Endothelial cell of umbilical vein (primary cell): ENCODE data around the gene DDOST. TPM values are rescaled to one million over a fixed set of nuclear protein-coding genes. Genes with fewer than 3 reads are reported as not detected.

ENCODE experiments used
- BruUV-seq: library from RNA; stranded (reverse); fragments of 400-500 nt; replicated peaks from 2 replicates; lab custom pipeline; 2021; lab: Mats Ljungman, UMichigan
- CTCF ChIA-PET: fragments of 300-600, 350-600 bp; sonication (Branson Sonifier 250); formaldehyde crosslinking; loops from one replicate; lab custom pipeline; 2021; ENCODE audit warnings: antibody characterized with exemption, inconsistent platforms; lab: Charles Lee
- POLR2A ChIA-PET: fragments of 300-600, 350-600 bp; sonication (Branson Sonifier 250); formaldehyde crosslinking; loops from one replicate; lab custom pipeline; 2021; ENCODE audit warnings: antibody characterized with exemption, inconsistent platforms; lab: Charles Lee
- DNase-seq: peaks from one replicate; pipeline ENCODE4 v3.0.0-alpha.2; 2011; ENCODE audit warnings: low read depth, low spot score
- FAIRE-seq: peaks from 2 replicates; lab custom pipeline; 2011; peaks lifted over from hg19 to GRCh38; lab: Jason Lieb, UNC
- H2AFZ ChIP-seq: 2 replicates; pipeline ENCODE4 v1.6.0; 2012; ENCODE audit warnings: low read depth, low read length, control low read depth, inconsistent platforms
- H3K27ac ChIP-seq: 2 replicates; pipeline ENCODE4 v1.5.1; 2011; ENCODE audit warnings: low read depth, mild to moderate bottlenecking, control low read depth, low read length, moderate library complexity; ENCODE audit not compliant: insufficient read depth
- H3K27me3 ChIP-seq, 2 experiments: 2 replicates each; pipeline versions ENCODE4 v1.6.0 to v1.6.1; 2011; ENCODE audit warnings: low read length in 2 of 2, mixed read lengths in 1 of 2; ENCODE audit not compliant: control insufficient read depth in 2 of 2, insufficient read depth in 2 of 2
- H3K36me3 ChIP-seq, 2 experiments: 2 replicates in 1 of 2; 3 replicates in 1 of 2; pipeline ENCODE4 v1.5.1; 2011; ENCODE audit warnings: low read length in 2 of 2, mild to moderate bottlenecking in 1 of 2, moderate library complexity in 1 of 2; ENCODE audit not compliant: control insufficient read depth in 2 of 2, insufficient read depth in 2 of 2; ENCODE audit errors: extremely low read depth in 1 of 2
- H3K4me1 ChIP-seq: 3 replicates; pipeline ENCODE4 v1.5.1; 2011; ENCODE audit warnings: mild to moderate bottlenecking, low read length; ENCODE audit not compliant: control insufficient read depth, insufficient read depth; ENCODE audit errors: extremely low read depth
- H3K4me2 ChIP-seq: 2 replicates; pipeline ENCODE4 v1.6.1; 2011; ENCODE audit warnings: low read length, control low read depth, mixed read lengths; ENCODE audit not compliant: insufficient read depth
- H3K4me3 ChIP-seq, 3 experiments: fragments of 200-600 bp in 1 of 3; sonication (generic), shearing (Covaris generic) in 1 of 3; replicated peaks in 1 of 3; 2 replicates each; pipeline ENCODE4 v1.5.1; 2011 to 2016; ENCODE audit warnings: control low read depth in 3 of 3, low read length in 3 of 3, mild to moderate bottlenecking in 2 of 3, inconsistent platforms in 1 of 3, low read depth in 1 of 3, moderate library complexity in 1 of 3; ENCODE audit not compliant: insufficient read depth in 1 of 3
- H3K79me2 ChIP-seq: 2 replicates; pipeline ENCODE4 v1.6.0; 2012; ENCODE audit warnings: low read length, inconsistent platforms; ENCODE audit not compliant: control insufficient read depth, insufficient read depth
- H3K9ac ChIP-seq: replicated peaks from 2 replicates; pipeline ENCODE3; 2011; ENCODE audit warnings: low read length, control low read depth; ENCODE audit not compliant: insufficient read depth; ENCODE audit errors: extremely low read depth
- H3K9me1 ChIP-seq: replicated peaks from 3 replicates; pipeline ENCODE4 v1.6.0; 2011; ENCODE audit warnings: mild to moderate bottlenecking, low read length; ENCODE audit not compliant: control insufficient read depth, insufficient read depth; ENCODE audit errors: extremely low read depth
- H3K9me3 ChIP-seq: replicated peaks from 2 replicates; pipeline ENCODE4 v1.5.1; 2012; ENCODE audit warnings: low read length, inconsistent platforms; ENCODE audit not compliant: control insufficient read depth, insufficient read depth
- H4K20me1 ChIP-seq: replicated peaks from 2 replicates; pipeline ENCODE3; 2011; ENCODE audit warnings: mild to moderate bottlenecking, low read length; ENCODE audit not compliant: control insufficient read depth, insufficient read depth; ENCODE audit errors: extremely low read depth
- EZH2 ChIP-seq: IDR thresholded peaks from 2 replicates; pipeline ENCODE4 v1.6.1; 2012; ENCODE audit warnings: borderline replicate concordance, low read depth, mild to moderate bottlenecking, moderate library complexity, low read length, inconsistent platforms; ENCODE audit not compliant: severe bottlenecking
- FOS ChIP-seq: IDR thresholded peaks from 2 replicates; pipeline ENCODE4 v1.6.1; 2011; ENCODE audit warnings: mild to moderate bottlenecking, low read length, moderate library complexity, borderline replicate concordance; ENCODE audit not compliant: insufficient read depth
- GATA2 ChIP-seq: IDR thresholded peaks from 2 replicates; pipeline ENCODE4 v1.7.0; 2011; ENCODE audit warnings: low read depth, mild to moderate bottlenecking, moderate library complexity, mixed read lengths, low read length; ENCODE audit not compliant: insufficient read length, insufficient read depth
- JUN ChIP-seq: IDR thresholded peaks from 2 replicates; pipeline ENCODE4 v1.6.1; 2011; ENCODE audit warnings: borderline replicate concordance, low read depth; ENCODE audit not compliant: insufficient read length, insufficient read depth
- MYC ChIP-seq: IDR thresholded peaks from one replicate; pipeline ENCODE4 v1.6.1; 2011; ENCODE audit warnings: mild to moderate bottlenecking, low read depth, low read length
- POLR2A ChIP-seq: IDR thresholded peaks from 2 replicates; pipeline ENCODE4 v1.6.1; 2012; ENCODE audit warnings: low read depth, mild to moderate bottlenecking, control low read depth, low read length
- POLR2AphosphoS5 ChIP-seq: IDR thresholded peaks from 2 replicates; pipeline ENCODE4 v1.6.1; 2012; ENCODE audit warnings: low read depth, mild to moderate bottlenecking, control low read depth, low read length, moderate library complexity; ENCODE audit not compliant: insufficient read depth
- dilution Hi-C: fragments of 300-500 bp; cut with MboI; formaldehyde crosslinking; loops from one replicate; pipeline ENCODE4 v1.15.0; 2019; ENCODE audit warnings: low sequenced_read_pairs; ENCODE audit not compliant: extremely low pct_ligation_motif_present
- intact Hi-C: fragments of 100-400 bp; cut with micrococcal nuclease; formaldehyde crosslinking; loops from one replicate; pipeline ENCODE4 v1.10.0; 2022
- polyA plus RNA-seq, 4 experiments: library from polyadenylated mRNA; depleted of rRNA in 3 of 4; stranded (reverse) in 3 of 4; unstranded in 1 of 4; fragments of >200 nt; gene quantifications; 2 replicates each; pipeline versions ENCODE4 v1.2.1 to v1.2.3, GENCODE V29; 2011 to 2012; ENCODE audit warnings: missing spikeins in 1 of 4
- total RNA-seq: library from RNA; stranded (reverse); gene quantifications from 2 replicates; pipeline ENCODE4 v1.2.3, GENCODE V29; 2021
- TF ChIP-seq, protein P1 (sequence below): IDR thresholded peaks from 2 replicates; pipeline ENCODE4 v1.6.1; 2011; ENCODE audit not compliant: insufficient read depth, insufficient read length
- TF ChIP-seq, protein P2 (sequence below), 2 donors: IDR thresholded peaks; 1 replicate in 1 of 2; 2 replicates in 1 of 2; pipeline ENCODE4 v1.5.1; 2011; ENCODE audit warnings: low read length in 2 of 2, mild to moderate bottlenecking in 2 of 2, moderate library complexity in 2 of 2, control low read depth in 1 of 2, inconsistent platforms in 1 of 2, low read depth in 1 of 2; ENCODE audit not compliant: insufficient read depth in 1 of 2; ENCODE audit errors: extremely low read depth in 1 of 2

DDOST gene
- total and polyA plus RNA-seq, 2 donors (not counting 3 experiments of a cell fraction or from before 2014, with no cell fraction given) = 319 to 533 TPM

DNA sequence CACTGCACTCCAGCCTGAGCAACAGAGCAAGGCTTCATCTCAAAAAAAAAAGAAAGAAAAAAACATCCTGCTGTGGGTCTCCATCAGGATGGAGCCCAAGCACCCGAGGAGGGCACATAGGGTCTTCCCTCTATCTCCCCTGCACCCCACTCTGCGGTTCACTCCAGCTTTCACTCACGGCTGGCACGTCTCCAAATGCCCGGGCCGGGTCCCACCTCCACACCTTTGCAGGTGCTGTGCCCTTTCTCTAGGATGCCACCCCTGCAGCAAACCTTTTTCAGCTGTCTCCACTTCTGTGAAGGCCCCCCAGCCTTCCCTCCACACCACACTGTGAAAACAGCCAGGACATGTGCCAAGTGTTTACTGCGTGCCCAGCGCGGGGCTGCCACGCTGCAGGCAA is 22.4 kb upstream of the DDOST start:
- Histone ChIP-seq H3K27me3 (no peaks in the 10 kb centered on the region), H3K9me1 (no peaks in the 10 kb centered on the region), H3K9me3 (no peaks in the 10 kb centered on the region), H2AFZ (no peak overlapping the region), H3K9ac (no peak overlapping the region), H4K20me1 (no peaks in the 10 kb centered on the region), H3K36me3 (no peaks in the 10 kb centered on the region), H3K27ac (no peak overlapping the region), H3K4me1 (peaks cover 7% of the 10 kb centered on the region), H3K4me3 (no peak overlapping the region), H3K79me2 (no peaks in the 10 kb centered on the region), H3K4me2 (no peak overlapping the region)
- dilution Hi-C loops = no loop called here
- ChIA-PET POLR2A (no interaction called here), CTCF (interaction anchor here (1.0 to 1.1 kb wide), 2 partner anchors 13 to 19 kb away, joined by 3 read pairs; no protein-coding TSS in a partner anchor)
- intact Hi-C loops = no loop called here
- TF ChIP-seq, protein P1, sequence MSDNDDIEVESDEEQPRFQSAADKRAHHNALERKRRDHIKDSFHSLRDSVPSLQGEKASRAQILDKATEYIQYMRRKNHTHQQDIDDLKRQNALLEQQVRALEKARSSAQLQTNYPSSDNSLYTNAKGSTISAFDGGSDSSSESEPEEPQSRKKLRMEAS = no peak
- TF ChIP-seq JUN = no peak
- no peak for TF ChIP-seq EZH2
- TF ChIP-seq GATA2 = no peak
- TF ChIP-seq, protein P2, sequence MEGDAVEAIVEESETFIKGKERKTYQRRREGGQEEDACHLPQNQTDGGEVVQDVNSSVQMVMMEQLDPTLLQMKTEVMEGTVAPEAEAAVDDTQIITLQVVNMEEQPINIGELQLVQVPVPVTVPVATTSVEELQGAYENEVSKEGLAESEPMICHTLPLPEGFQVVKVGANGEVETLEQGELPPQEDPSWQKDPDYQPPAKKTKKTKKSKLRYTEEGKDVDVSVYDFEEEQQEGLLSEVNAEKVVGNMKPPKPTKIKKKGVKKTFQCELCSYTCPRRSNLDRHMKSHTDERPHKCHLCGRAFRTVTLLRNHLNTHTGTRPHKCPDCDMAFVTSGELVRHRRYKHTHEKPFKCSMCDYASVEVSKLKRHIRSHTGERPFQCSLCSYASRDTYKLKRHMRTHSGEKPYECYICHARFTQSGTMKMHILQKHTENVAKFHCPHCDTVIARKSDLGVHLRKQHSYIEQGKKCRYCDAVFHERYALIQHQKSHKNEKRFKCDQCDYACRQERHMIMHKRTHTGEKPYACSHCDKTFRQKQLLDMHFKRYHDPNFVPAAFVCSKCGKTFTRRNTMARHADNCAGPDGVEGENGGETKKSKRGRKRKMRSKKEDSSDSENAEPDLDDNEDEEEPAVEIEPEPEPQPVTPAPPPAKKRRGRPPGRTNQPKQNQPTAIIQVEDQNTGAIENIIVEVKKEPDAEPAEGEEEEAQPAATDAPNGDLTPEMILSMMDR (IDR thresholded peaks at IDR 0.05; ENCODE audit: extremely low read depth in 1 of 2, insufficient read depth in 1 of 2, low read depth in 1 of 2, low read length in 2 of 2) = no peak
- TF ChIP-seq MYC = no peak
- TF ChIP-seq POLR2A = no peak
- no peak for TF ChIP-seq POLR2AphosphoS5
- TF ChIP-seq FOS = no peak
- DNase-seq (no peak), FAIRE-seq (no peak)
- BruUV-seq = no TSS peak
